DMS79 treated with DMSO at 0.1 percent for 48 hours (cell line): ENCODE measurements around the gene MASP2.
"Not testable (repeated sequence)": the region's sequence is repeated elsewhere in the genome, so short reads cannot be mapped to it uniquely, and the experiment has no call there.

Experiments
- DNase-seq: peaks from one replicate; lab custom pipeline; 2025; lab: John Stamatoyannopoulos, UW

The MASP2 gene

DNA sequence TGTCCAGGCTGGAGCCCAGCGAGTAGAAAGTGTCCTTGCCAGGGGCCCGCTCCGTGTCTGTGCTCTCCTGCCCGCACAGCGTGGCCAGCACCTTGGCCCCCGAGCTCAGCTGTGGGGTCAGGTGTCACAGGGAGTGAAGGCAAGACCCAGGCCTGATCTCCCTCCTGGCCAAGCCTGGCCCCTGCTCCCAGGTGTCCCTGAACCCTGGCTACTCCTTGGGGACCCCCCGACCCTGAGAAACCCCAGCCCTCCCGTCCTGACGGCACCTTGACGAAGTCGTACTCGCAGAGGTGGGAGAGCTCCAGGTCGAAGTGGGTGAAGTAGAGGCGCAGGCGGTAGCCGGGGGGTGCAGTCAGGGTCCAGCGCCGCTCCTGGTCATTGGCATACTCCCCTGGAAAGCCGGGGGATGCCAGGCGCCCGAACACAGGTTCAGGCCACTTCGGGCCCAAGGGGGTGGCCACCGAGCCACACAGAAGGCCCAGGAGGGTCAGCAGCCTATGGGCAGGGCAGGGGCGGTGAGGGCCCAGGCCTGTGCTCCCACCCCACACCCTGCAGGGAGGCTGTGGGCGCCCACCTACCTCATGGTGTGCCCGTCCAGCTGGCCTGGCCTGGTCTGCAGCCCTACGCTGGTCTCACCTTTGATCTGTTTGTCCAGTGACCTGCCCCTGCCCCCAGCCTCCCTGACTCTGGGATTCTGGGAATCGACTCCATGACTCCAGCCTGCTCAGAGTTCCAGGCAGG is at the start of gene MASP2:
TSS of gene MASP2 (minus strand) at position 615 of the 741 bp plus-strand sequence. CDS start at position 583, 32 bp downstream.
- no peak for DNase-seq

DNA sequence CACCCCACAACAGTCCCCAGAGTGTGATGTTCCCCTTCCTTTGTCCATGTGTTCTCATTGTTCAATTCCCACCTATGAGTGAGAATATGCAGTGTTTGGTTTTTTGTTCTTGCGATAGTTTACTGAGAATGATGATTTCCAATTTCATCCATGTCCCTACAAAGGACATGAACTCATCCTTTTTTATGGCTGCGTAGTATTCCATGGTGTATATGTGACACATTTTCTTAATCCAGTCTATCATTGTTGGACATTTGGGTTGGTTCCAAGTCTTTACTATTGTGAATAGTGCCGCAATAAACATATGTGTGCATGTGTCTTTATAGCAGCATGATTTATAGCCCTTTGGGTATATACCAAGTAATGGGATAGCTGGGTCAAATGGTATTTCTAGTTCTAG is 36.7 kb upstream of the MASP2 start:
- DNase-seq, result not testable (repeated sequence)

DNA sequence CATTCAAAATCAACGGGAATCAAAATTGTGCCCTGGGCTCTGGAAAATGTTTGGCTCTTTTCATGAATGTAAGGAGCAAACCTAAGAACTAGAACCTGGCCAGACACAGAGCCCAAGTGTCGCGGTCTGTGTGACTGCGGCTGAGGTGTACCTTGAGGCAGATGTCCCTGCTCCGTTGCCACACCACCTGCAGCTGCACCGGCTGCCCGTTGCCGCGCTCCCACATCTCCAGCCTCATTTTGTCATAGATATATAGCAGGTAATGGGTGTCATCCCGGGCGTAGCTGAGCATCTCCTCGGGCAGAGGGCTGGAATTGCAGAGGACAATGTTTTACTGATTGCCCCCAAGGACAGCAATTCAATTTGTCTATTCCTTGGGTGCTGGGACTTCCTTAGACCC is 33.9 kb upstream of the MASP2 start:
- no peak for DNase-seq

DNA sequence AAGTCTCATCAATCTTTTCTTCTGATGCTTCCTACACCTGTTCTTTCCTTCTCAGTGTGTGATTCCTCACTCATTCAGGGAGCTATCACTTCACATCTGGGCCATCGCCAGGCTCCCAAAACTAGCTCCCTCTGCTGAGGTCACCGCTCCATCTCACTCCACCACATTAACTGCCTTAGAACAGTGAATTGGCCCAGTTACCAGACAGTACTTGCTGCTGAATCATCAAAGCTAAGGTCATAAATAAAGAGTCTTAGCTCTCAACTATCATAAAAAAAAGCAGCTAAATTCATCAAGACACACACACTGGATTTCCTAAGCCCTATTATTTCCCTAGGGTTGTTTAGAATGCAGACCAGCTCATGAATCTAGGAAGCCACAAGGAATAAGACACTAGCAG is 31.6 kb upstream of the MASP2 start:
- DNase-seq, result no peak

DNA sequence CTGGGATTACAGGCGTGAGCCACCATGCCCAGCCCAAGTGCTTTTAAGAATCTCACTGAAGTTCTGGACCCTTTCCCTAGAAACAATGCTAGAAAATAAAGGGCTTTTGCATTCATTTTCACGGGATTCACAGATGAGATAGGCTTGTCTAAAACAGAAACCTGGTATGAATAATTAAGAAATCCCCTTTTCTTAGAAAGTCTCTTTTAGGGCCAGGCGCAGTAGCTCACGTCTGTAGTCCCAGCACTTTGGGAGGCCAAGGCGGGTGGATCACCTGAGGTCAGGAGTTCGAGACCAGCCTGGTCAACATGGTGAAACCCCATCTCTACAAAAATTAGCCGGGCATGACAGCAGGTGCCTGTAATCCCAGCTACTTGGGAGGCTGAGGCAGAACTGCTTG is 26.4 kb upstream of the MASP2 start:
- not testable (repeated sequence) for DNase-seq

DNA sequence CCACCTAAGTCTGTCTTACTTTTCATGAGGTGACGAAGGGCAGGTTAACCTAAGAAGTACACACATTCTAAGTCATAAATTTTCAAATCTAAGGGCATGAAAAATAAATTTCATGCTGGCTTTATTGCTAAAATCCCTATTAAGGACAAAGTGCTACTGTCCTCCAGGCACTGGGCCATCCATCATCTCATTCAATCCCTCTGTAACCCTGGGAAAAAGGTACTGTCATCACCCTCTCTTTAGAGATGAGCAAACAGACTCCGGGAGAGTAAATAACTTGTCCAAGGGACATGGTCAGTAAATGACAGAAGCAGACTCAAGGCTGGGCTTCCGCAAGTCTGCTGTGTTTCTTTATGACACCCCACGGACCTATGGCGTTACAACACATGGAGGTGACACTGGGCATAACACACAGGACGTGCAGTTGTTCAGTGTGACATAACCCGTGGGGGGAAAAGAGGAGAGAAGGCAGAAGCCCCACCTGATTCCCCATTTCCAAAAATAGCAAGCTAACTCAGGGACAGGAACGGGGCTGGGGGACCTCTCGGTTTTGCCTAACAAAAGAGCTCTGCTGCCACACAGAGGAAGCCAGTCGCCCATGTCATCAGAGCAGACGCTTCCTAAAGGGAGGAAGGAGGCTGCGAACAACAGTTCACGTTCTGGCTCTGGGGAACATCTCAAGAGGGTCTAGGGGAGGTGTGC is 25.3 kb upstream of the MASP2 start:
- peak; percentile 86 for DNase-seq

DNA sequence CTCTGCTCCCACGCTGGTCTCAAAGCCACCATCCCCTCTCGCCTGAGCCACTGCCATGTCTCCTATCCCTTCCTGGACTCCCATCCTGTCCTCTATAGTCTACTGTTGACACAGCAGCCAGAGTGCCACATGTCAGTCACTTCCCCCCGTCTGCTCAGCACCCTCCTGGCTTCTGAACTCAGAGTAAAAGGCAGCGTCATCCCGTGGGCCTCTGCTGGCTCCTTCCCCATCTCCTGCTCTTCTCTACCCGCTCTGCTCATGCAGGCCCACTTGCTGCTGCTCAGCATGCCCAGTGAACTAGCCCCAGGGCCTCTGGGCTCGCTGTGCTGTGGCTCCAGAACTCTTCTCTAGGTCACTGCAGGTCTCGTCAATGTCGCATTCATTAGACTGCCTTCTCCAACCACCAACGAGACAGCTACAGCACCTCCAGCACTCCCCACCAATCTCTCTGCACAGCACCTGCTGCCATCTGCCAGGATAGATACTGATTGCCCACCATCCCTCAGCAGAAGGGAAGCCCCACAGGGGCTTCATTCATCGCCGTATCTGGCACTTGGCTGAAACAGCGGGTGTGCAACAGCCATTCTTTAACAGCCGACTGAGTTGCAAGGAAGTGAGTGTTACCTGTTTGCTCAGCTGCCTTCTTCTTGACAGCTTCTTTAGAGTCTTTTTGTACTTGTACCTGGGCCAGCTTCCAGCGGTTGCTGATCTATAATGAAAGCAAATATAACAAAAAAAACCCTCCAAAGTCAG is 24.6 kb upstream of the MASP2 start:
- DNase-seq, result peak; percentile 99

DNA sequence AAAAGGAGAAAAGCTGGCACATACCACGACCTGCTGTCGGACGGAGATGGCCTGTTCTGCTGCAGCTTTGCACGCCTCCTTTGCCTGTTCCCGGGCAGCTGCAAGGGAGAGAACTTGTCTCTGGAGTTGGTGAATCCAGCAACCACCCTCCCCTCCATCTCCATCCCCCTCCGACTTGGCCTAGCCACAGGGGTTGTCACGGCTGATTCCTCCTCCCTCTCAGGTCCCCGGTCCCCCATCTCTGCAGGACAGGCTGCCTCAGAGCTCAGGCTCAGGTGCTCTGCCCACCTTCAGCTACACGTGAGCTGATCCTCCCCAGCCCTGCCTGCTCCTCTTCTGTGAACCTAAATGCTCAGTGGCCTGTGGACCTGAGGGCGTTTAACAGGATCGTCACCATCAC is 23.8 kb upstream of the MASP2 start:
- DNase-seq, result no peak

DNA sequence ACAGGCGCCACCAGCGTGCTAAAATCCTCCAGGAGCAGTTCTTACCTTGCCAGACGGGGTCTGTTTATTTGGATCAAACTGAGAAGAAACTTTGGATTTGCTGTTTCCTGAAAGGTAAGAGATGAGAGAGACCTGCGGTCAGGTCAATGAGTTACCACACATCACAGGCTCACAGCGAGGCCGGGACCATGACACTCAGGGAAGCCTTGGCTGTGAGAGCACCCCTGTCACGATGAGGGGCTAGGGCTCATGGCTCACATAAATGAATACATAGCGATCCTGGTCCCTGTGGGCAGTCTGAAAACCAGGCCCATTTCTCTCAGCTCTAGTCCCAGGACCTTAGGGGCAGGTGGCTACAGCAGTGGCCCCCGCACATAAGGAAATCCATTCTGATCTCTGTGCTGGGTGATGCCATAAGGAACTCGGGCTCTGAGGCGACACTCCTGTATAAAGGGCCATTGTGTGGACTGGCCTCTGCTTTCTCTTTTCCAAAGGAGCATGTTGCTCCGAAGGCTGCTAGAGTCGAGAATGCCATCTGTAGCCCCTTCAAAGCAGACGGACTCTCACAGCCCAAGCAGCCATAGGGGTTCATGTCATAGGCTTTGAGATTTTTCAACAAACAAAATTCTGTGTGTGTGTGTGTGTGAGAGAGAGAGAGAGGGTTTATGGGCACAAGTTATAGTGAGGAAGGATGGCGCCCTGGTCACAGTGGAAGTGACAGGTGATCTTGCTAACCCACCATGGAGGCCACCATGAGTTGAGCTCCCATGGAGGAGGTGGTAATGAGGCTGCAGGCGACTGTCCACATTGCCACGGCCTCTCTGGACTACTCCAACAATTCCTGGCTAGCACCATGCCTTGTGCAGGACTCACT is 21.8 kb upstream of the MASP2 start:
- no peak for DNase-seq

DNA sequence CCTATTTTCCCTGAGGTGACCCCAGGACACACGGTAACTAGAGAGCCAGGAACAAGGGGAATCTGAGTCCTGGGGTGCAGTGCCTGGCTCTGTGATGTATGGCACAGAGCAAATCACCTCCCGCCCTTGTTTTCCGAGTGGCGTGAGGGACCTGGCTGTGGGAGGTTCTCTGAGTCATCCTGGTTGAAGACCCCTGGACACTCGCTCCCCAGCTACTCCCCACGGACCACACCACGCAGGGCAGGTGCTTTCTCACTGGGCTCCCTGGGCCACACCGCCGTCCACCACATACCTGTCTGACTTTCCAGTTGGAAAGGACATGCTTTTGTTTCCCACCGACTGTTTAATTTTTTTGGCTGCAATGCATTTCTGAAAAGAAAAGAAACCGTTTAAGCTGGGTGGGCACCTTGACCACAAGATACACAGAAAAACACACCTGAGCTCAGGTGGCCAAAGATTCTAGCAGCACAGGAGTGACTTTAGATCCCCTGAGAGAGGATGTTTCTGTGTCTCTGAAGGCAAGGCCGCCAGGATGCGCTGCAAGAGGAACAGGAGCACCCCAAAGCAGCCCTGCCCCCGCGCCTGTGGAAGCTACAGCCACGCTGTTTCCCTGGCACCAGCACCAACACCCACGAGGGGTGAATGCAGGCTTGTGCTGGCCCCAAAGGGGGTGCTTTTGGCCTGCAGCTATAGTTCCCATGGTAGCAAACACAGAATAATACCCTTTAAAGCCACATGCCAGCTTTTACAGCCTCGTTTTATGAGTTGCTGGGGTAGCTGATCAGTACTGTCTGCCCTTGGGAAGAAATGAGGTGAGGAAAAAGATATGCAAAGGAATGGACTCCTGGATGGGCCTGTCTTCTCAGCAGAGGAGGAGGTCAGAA is 20.9 kb upstream of the MASP2 start:
- DNase-seq, result no peak

DNA sequence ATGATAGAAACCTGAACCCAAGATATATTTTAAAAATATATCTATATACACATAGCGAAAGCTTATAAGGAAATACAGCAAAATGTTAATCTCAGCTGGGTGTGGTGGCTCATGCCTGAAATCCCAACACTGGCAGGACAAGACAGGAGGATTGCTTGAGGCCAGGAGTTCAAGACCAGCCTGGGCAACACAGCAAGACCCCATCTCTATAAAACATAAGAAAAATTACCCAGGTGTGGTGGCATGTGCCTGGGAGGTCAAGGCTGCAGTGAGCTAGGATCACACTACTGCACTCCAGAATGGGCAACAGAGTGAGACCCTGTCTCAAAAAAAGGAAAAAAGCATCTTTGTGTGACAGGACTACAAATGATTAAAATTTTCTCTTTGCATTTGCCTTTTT is 18.8 kb upstream of the MASP2 start:
- DNase-seq, result no peak

DNA sequence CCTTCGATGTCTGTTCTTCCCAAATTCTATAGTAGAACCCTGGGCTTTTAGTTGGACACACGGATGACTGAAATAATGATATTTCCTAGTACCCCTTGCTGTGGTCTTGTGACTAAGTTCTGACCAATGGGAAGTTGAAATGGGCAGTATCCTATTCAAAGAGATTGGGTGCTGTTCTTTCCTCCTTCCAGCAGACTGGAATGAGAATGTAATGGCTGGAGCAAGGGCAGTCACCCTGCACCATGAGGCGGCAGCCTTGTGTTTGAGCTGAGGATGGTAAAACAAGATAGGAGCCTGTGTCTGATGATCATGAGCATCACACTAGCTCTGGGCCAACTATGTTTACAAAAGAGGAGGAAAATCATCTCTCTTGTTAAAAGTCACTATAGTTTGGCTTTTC is 17.9 kb upstream of the MASP2 start:
- DNase-seq, result no peak

DNA sequence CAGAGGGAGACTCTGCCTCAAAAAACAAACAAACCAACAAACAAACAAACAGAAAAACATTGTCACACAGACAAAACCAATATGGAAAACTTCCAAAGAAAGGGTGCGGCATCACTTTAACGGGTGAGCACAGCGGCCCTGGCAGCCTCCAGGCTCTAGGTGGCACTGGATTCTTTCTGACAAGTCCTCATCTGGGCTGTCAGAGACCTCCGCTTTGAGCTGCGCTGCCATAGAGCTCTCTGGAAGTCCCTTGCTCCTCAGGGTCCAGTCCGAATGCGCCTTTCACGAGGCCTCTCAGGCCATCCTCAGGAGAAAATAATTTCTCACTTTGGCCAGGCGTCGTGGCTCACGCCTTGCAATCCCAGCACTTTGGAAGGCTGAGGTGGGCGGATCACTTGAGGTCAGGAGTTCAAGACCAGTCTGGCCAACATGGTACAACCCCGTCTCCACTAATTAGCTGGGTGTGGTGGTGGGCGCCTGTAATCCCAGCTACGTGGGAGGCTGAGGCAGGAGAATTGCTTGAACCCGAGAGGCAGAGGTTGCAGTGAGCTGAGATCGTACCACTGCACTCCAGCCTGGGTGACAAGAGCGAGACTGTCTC is 17.0 kb upstream of the MASP2 start:
- not testable (repeated sequence) for DNase-seq

DNA sequence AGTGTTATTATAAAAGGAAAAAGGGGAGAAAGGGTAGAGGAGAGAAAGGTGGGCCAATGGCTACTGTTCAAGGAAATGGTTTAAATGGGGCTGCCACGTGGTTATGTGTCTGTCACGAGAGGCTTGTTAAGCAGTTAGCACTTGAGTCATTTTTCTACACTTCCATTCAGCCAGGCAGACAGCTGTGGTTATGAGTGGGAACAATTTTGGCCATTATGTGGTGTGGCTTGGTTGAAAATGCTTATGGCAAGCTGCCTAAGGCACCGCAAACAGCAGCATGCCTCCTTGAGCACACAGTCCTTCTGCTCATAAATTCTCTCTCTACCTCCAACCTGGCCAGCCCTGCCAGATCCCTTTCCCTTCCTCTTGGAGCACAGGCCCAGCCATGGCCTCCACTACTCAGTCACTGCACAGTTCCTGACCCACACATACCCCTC is 15.9 kb upstream of the MASP2 start:
- DNase-seq, result peak; percentile 91

DNA sequence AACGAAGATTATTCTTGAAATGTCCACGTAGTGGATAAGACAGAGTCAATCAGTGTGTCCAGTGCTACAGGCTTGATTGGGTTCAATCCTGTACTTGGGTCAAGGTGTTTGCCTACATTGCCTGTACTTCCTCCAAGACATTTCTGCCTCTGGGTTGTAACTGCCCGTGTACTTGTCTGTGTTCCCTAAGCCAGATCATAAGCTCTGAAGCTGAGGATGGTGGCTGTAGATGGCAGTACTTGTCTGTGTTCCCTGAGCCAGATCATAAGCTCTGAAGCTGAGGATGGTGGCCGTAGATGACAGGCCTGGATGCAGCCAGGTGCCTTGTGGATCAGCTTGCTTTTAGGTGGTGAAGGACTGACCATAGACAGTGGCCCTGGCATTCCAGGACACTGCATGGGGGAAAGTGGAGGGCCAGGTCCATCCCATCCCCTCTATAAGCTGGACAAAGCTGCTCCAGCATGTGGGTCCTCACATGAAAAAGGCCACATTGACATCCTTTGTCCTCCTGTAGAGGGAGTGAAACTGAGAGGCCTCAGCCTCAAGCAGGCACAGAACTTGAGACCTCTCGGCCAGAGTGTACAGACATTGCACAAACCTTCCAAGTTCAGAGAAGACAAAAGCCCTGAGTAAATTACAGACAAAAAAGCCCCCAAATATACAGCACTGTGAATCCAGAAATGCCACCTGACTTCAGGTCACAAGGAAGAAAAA is 14.8 kb upstream of the MASP2 start:
- no peak for DNase-seq

DNA sequence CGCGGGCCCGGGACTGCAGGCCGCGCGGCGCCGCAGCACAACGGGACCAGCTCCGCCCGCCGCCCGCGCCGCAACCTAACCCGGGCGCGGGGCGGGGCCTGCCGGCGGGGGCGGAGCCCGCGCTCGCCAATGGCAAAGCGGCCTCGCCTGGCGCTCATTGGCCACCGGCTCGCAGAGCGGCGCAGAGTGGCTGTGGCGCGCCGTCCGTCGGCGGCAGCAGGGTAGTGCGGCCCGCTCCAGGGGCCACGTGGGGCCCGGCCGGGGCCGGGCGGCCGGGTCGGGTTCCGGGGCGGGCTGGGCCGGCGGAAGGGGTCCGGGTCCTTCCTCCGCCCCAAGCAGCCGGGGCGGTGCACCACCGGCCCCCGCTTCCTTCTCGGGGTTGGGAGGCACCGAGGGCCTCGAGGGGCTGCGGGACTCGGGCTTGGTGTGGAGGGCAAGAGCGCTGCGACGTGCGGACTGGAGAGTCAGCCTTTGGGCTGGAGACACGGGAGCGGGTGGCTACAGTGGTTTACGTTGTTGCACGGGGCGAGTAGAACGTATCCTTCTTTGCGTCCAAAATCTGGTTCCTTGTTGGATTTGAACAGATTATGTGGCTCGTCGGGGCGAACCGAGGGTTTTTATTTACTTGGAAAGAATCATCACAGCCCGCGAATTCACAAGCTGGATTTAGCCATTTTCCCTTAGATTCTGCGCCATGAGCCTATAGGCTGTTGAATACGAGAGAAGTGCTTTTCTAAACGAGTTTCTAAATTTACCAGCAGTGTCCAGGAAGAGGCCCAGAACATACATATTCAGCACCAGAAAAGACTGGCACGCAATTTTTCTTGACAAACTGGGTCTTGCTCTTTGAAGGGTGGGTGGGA is 13.2 kb upstream of the MASP2 start, which contains the start of gene SRM:
TSS of gene SRM (minus strand) at position 51 of the 863 bp plus-strand sequence. CDS start 75 bp downstream, outside the sequence.
- DNase-seq, result peak; percentile 86

DNA sequence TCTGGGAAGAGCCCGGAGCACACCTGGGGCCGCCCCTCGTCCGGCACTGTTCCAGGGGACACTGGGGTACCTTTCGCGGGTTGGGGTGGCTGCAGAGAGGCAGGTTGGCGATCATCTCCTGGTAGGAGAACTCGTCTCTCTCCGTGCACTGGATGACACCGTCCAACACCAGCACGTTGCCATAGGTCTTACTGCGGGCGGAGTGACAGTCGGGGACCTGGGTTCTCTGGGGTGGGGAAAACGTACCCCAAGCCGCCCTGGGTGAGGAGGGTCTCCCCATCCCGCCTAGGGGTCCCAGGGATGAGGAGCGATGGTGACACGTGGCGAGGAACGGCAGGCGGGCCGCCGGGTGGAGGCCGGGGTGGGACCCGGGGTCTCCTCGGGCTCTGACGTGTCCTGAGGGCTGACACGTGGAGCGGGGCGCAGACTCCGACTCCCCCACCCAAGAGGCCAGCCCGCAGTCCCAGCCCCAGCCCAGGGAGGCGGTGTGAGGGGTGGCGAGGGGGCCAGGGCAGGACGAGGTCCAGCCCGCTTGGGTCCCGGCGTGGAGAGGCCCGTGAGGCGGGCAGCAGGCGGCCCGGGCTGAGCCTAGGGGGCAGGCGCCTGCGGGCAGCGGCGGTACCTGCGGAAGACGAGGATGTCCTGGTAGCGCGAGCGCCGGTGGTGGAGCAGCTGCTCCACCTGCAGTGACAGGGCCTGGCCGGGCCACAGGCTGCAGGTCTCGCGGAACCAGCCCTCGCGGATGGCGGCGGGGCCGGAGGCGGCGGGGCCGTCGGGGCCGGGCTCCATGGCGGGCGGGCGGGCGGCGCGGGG is 12.3 kb upstream of the MASP2 start:
- no peak for DNase-seq
